Fibroblast of villous mesenchyme (primary cell): ENCODE data around the gene C11orf16. TPM values are rescaled to one million over a fixed set of nuclear protein-coding genes. Genes with fewer than 3 reads are reported as not detected.
"Not testable (repeated sequence)": the region's sequence is repeated elsewhere in the genome, so short reads cannot be mapped to it uniquely, and the experiment has no call there.

Source experiments
- DNase-seq: peaks from one replicate; pipeline ENCODE4 v3.0.0-alpha.2; 2010; ENCODE audit warnings: low read depth
- H3K4me3 ChIP-seq: 2 replicates; pipeline ENCODE4 v1.5.1; 2011; ENCODE audit warnings: low read depth, mild to moderate bottlenecking, low read length
- CTCF ChIP-seq: IDR thresholded peaks from 2 replicates; pipeline ENCODE4 v1.5.1; 2012; ENCODE audit warnings: low read depth, mild to moderate bottlenecking, low read length; ENCODE audit not compliant: insufficient read depth
- total RNA-seq: library from RNA; depleted of rRNA; stranded (reverse); fragments of >200 nt; gene quantifications from 2 replicates; pipeline ENCODE4 v1.2.3, GENCODE V29; 2012

C11orf16 gene
- total RNA-seq, 1 donor = not detected

GRCh38 chr11:8886322-8886721 is 46.4 kb downstream of the C11orf16 start:
- no peak overlapping the region for H3K4me3 ChIP-seq
- DNase-seq = peak; percentile 44
- TF ChIP-seq CTCF = no peak

- H3K4me3 ChIP-seq, DNase-seq: not testable (repeated sequence)
Measured at GRCh38 chr11:8881585-8881984, 51.2 kb downstream of the C11orf16 start.

GRCh38 chr11:8878771-8879170 is 54.0 kb downstream of the C11orf16 start:
- no peak overlapping the region for H3K4me3 ChIP-seq
- no peak for TF ChIP-seq CTCF
- DNase-seq = no peak

- TF ChIP-seq CTCF = no peak
- no peak overlapping the region for H3K4me3 ChIP-seq
- DNase-seq = no peak
Measured at GRCh38 chr11:8873741-8874405, 58.9 kb downstream of the C11orf16 start.

- no peak overlapping the region for H3K4me3 ChIP-seq
Measured at GRCh38 chr11:8871962-8872361, 60.8 kb downstream of the C11orf16 start.

GRCh38 chr11:8871171-8871775 is 61.5 kb downstream of the C11orf16 start:
- H3K4me3 ChIP-seq = peak overlapping the region; percentile 79
- TF ChIP-seq CTCF = no peak
- peak; percentile 98 for DNase-seq

More at GRCh38 chr11:8871962-8872361, 60.8 kb downstream of the C11orf16 start:
- DNase-seq = peak; percentile 34
- no peak for TF ChIP-seq CTCF

- H3K4me3 ChIP-seq = peak overlapping the region; percentile 79
- peak; percentile 75 for DNase-seq
- no peak for TF ChIP-seq CTCF
Measured at GRCh38 chr11:8870411-8871170, 62.2 kb downstream of the C11orf16 start.
